ENCODE measurements around the gene BEST1.

- TF ChIP-seq CHD4 (IDR thresholded peaks at IDR 0.05; ENCODE audit: borderline replicate concordance, low read length) (no peak), GABPA (IDR thresholded peaks at IDR 0.05; ENCODE audit: low read depth, low read length) (no peak), GABPA (CRISPR knock-in tag; IDR thresholded peaks at IDR 0.05; ENCODE audit: low read depth) (no peak), ZFP36L1 (CRISPR knock-in tag; IDR thresholded peaks at IDR 0.05) (no peak), CTCF (CRISPR knock-in tag; IDR thresholded peaks at IDR 0.05) (no peak), USF2 (IDR thresholded peaks at IDR 0.05; ENCODE audit: low read depth, low read length) (no peak), USF2 (CRISPR knock-in tag; IDR thresholded peaks at IDR 0.05; ENCODE audit: borderline replicate concordance) (no peak), JUND (CRISPR knock-in tag; IDR thresholded peaks at IDR 0.05) (no peak)
Measured at GRCh38 chr11:62008193-62008592, 58.0 kb downstream of the BEST1 start.
